ENCODE measurements around the gene GLS. TPM values are rescaled to one million over a fixed set of nuclear protein-coding genes. Genes with fewer than 3 reads are reported as not detected.

Gene GLS
- total RNA-seq, 2 donors from 2014 or later: 86.0 to 102 TPM

DNA sequence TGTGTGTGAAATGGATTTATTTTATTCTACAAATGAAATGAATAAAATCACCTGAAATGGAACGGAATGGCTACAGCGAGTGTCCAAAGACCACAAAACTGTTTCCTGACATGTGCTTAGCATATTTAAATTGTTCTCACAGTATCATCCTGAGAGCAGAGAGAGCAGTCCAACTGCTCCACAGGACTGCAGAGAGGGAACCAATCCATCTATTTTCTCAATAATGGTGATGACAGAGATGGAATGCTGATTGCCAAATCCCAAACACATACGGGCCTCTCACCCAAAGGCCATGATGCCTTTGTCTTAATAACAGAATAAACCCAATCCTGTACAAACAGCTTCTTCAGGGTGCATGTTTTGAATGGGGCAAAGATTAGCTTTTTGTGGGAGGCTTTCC is 92.2 kb downstream of the GLS start:
- no peaks in the 10 kb centered on the region for H3K4me1 ChIP-seq
- ATAC-seq: no peak
- WGBS, 2 donors: 84 to 87% methylated on average over 3 of the region's 3 CpGs
- no peaks in the 10 kb centered on the region for H3K27me3 ChIP-seq
- H3K9me3 ChIP-seq: no peaks in the 10 kb centered on the region
- no peak for DNase-seq
- peaks cover 0 to 49% of the 10 kb centered on the region in 2 donors for H3K36me3 ChIP-seq (replicated peaks in 1 of 2; ENCODE audit: insufficient read depth in 1 of 2, low read depth in 2 of 2)
- H3K27ac ChIP-seq: no peak overlapping the region
- intact Hi-C loops (cut with DNase I): no loop called here
- H3K4me3 ChIP-seq: no peak overlapping the region
- TF ChIP-seq POLR2A (IDR thresholded peaks at IDR 0.05): no peak
- no peak for TF ChIP-seq CTCF (IDR thresholded peaks at IDR 0.05)

- intact Hi-C loops (cut with DNase I): no loop called here
- H3K36me3 ChIP-seq (replicated peaks in 1 of 2; ENCODE audit: insufficient read depth in 1 of 2, low read depth in 2 of 2): peaks cover 0 to 50% of the 10 kb centered on the region in 2 donors
- H3K4me3 ChIP-seq: no peak overlapping the region
- DNase-seq (no peak), ATAC-seq (no peak)
- no peak overlapping the region for H3K27ac ChIP-seq
- TF ChIP-seq CTCF (IDR thresholded peaks at IDR 0.05): no peak
- no peak for TF ChIP-seq POLR2A (IDR thresholded peaks at IDR 0.05)
- H3K27me3 ChIP-seq: no peaks in the 10 kb centered on the region
- 94 to 100% methylated on average over 1 of the region's 1 CpG for WGBS, 2 donors
- no peaks in the 10 kb centered on the region for H3K4me1 ChIP-seq
- H3K9me3 ChIP-seq: no peaks in the 10 kb centered on the region
Measured at GRCh38 chr2:190973262-190973661, 92.6 kb downstream of the GLS start.

GRCh38 chr2:190973726-190974628 is 93.4 kb downstream of the GLS start:
- H3K4me3 ChIP-seq: no peak overlapping the region
- no peaks in the 10 kb centered on the region for H3K4me1 ChIP-seq
- H3K9me3 ChIP-seq: no peaks in the 10 kb centered on the region
- no peaks in the 10 kb centered on the region for H3K27me3 ChIP-seq
- no peak for DNase-seq
- no peak for ATAC-seq
- TF ChIP-seq CTCF (IDR thresholded peaks at IDR 0.05): no peak
- no peak for TF ChIP-seq POLR2A (IDR thresholded peaks at IDR 0.05)
- intact Hi-C loops (cut with DNase I): no loop called here
- WGBS, 2 donors: 83 to 87% methylated on average over 11 of the region's 11 CpGs
- no peak overlapping the region for H3K27ac ChIP-seq
- peaks cover 0 to 52% of the 10 kb centered on the region in 2 donors for H3K36me3 ChIP-seq (replicated peaks in 1 of 2; ENCODE audit: insufficient read depth in 1 of 2, low read depth in 2 of 2)

GRCh38 chr2:190974629-190975361 is 94.2 kb downstream of the GLS start:
- Histone ChIP-seq H3K36me3 (replicated peaks in 1 of 2; ENCODE audit: insufficient read depth in 1 of 2, low read depth in 2 of 2) (peaks cover 0 to 49% of the 10 kb centered on the region in 2 donors), H3K9me3 (no peaks in the 10 kb centered on the region), H3K27ac (no peak overlapping the region), H3K27me3 (no peaks in the 10 kb centered on the region), H3K4me3 (no peak overlapping the region), H3K4me1 (no peaks in the 10 kb centered on the region)
- no peak for DNase-seq
- 82 to 89% methylated on average over 12 of the region's 12 CpGs for whole genome bisulfite sequencing, 2 donors
- ATAC-seq: no peak
- intact Hi-C loops (cut with DNase I): no loop called here
- TF ChIP-seq CTCF (IDR thresholded peaks at IDR 0.05) (no peak), POLR2A (IDR thresholded peaks at IDR 0.05) (no peak)

Data from body of pancreas (tissue), 4 donors.